Effector memory CD4-positive, alpha-beta T cell (primary cell): Measurements from ENCODE around the gene RBM44.

ENCODE experiments used
- DNase-seq, 3 donors: peaks; one replicate each; pipeline ENCODE4 v3.0.0-alpha.2; 2020
- H3K27ac ChIP-seq: 2 replicates; pipeline ENCODE4 v1.7.0; 2013; ENCODE audit warnings: mild to moderate bottlenecking, low read length, moderate library complexity; ENCODE audit not compliant: insufficient read depth, poor library complexity, severe bottlenecking
- H3K27me3 ChIP-seq: replicated peaks from 2 replicates; pipeline ENCODE4 v1.7.0; 2013; ENCODE audit warnings: mild to moderate bottlenecking, low read length; ENCODE audit not compliant: insufficient read depth, control insufficient read depth, poor library complexity, severe bottlenecking
- H3K36me3 ChIP-seq: 2 replicates; pipeline ENCODE4 v1.7.0; 2013; ENCODE audit warnings: mild to moderate bottlenecking, low read length, moderate library complexity; ENCODE audit not compliant: control insufficient read depth, insufficient read depth
- H3K4me1 ChIP-seq: 2 replicates; pipeline ENCODE4 v1.7.0; 2013; ENCODE audit warnings: low read length, mild to moderate bottlenecking; ENCODE audit not compliant: control insufficient read depth, insufficient read depth, poor library complexity, severe bottlenecking
- H3K4me3 ChIP-seq: 2 replicates; pipeline ENCODE4 v1.7.0; 2013; ENCODE audit warnings: low read length, low read depth, mild to moderate bottlenecking; ENCODE audit not compliant: insufficient read depth, poor library complexity, severe bottlenecking
- H3K9me3 ChIP-seq: 2 replicates; pipeline ENCODE4 v1.7.0; 2013; ENCODE audit warnings: mild to moderate bottlenecking, low read length, moderate library complexity; ENCODE audit not compliant: control insufficient read depth

Gene RBM44

DNA sequence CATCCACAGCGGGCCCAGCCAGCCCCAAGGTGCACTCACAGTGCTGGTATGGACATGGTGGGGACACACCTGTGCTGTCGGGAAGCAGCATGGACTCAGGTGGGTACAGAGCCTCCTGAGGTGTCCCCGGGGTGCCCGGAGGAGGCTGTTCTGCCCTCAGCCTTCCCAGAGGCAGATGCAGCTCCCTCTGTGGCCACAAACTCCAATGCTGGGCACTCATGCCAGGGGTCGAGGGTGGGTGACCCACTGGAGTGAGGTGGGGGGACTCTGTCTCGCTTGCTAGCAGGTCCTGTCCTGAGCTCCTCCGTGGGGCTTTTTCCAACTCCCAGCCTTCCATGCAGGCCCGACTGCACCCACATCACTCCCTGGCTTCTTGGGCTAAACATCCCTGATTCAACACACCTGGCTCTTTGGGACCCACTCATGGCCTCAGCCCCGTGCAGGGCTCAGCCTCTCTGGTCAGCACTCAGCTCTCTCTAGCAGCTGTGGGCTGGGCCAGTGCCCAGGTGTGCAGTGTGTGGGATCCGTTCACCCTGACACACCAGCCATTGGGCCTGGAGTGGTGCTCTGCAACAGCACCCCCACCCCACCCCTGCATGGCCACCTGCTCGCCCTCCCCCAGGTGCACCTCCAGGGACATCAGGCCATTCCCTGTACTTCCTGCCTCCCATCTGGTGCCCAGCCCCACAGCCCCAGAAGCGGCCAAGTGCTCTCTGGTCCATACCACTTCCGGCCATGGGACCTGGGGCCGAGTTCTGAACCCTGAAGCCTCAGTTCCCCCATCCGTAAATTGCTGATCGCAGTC lies 76.9 kb downstream of the RBM44 start:
- H3K4me1 ChIP-seq: no peaks in the 10 kb centered on the region
- no peak for DNase-seq
- no peaks in the 10 kb centered on the region for H3K9me3 ChIP-seq
- H3K36me3 ChIP-seq: no peaks in the 10 kb centered on the region
- H3K27ac ChIP-seq: no peak overlapping the region
- no peak overlapping the region for H3K4me3 ChIP-seq
- H3K27me3 ChIP-seq: peaks cover 3% of the 10 kb centered on the region

DNA sequence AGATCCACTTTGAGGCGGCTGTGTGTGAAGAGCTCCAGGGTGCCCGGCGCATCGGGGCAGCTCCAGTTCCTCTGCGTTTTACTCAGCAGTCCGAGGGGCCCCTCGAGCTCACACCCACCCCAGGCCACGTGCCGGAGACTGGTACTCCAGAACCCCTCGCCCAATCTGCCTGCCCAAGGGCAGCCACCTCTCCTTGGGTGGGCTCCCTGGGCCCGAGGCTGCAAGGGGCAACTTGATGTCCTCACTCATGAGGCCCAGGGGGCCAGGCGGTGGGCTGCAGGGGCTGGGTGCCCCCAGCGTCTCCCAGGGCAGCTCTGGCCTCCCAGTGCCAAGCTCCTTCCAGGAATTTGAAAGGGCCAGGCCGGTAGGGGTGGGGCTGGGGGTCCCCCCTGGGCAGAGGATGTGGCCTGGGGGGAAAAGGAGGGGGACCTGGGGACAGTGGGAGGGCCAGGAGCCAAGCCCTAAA lies 77.5 kb downstream of the RBM44 start:
- H3K4me1 ChIP-seq: no peaks in the 10 kb centered on the region
- H3K9me3 ChIP-seq: no peaks in the 10 kb centered on the region
- no peak overlapping the region for H3K27ac ChIP-seq
- H3K4me3 ChIP-seq: no peak overlapping the region
- no peak for DNase-seq
- no peaks in the 10 kb centered on the region for H3K36me3 ChIP-seq
- H3K27me3 ChIP-seq: peaks cover 3% of the 10 kb centered on the region

DNA sequence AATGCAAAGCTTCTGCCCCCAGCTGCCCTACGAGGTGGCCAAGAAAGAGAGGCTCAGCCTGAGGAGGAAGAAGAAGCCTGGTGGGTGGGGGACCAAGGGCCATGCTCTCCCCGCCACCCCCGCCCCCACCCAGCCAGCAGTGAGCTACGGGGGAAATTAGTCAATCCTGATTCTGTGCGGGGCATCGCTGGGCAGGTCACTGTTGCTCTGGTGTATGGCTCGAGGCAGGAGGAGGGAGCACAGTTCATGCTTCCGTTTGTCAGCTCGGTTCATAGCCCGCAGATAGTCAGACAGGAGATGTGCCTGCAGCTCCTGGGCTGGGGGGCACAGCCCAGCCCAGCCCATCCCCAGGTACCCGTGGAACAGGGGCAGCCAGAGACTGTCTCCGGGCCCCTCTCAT lies 78.0 kb downstream of the RBM44 start:
- Histone ChIP-seq H3K27me3 (peaks cover 3% of the 10 kb centered on the region), H3K4me1 (no peaks in the 10 kb centered on the region), H3K9me3 (no peaks in the 10 kb centered on the region), H3K4me3 (no peak overlapping the region), H3K36me3 (no peaks in the 10 kb centered on the region), H3K27ac (no peak overlapping the region)
- DNase-seq: no peak

DNA sequence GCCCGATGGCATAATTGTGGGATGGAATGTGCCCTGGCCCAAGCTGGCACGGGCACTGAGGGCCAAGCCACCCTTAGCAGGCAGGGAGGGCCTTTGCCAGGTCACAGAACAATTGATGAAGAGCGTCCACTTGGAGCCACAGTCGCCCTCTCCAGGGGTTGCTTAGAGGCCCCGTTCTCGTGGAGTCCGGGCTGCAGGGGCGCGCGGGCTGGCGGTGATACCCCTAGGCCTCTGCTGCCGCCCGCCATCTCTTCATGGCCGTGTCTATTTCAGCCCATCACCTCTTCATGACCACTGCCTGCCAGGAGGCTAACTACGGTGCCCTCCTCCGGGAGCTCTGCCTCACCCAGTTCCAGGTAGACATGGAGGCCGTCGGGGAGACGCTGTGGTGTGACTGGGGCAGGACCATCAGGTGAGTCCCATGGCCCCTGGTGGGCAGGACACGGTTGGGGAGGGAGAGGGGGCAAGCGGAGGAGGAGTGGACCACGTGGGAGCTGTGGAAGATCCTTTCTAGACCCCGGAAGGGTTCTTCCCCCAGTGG lies 78.4 kb downstream of the RBM44 start:
- peaks cover 3% of the 10 kb centered on the region for H3K27me3 ChIP-seq
- H3K4me1 ChIP-seq: no peaks in the 10 kb centered on the region

GRCh38 chr2:237877576-237878307 lies 79.2 kb downstream of the RBM44 start:
- H3K27me3 ChIP-seq: peaks cover 3% of the 10 kb centered on the region
- no peaks in the 10 kb centered on the region for H3K36me3 ChIP-seq
- no peaks in the 10 kb centered on the region for H3K9me3 ChIP-seq
- no peaks in the 10 kb centered on the region for H3K4me1 ChIP-seq
- no peak for DNase-seq
- H3K4me3 ChIP-seq: no peak overlapping the region
- no peak overlapping the region for H3K27ac ChIP-seq

More for the DNA sequence above, 78.4 kb downstream of the RBM44 start:
- H3K4me3 ChIP-seq: no peak overlapping the region
- DNase-seq: no peak
- H3K27ac ChIP-seq: no peak overlapping the region
- H3K9me3 ChIP-seq: no peaks in the 10 kb centered on the region
- no peaks in the 10 kb centered on the region for H3K36me3 ChIP-seq

DNA sequence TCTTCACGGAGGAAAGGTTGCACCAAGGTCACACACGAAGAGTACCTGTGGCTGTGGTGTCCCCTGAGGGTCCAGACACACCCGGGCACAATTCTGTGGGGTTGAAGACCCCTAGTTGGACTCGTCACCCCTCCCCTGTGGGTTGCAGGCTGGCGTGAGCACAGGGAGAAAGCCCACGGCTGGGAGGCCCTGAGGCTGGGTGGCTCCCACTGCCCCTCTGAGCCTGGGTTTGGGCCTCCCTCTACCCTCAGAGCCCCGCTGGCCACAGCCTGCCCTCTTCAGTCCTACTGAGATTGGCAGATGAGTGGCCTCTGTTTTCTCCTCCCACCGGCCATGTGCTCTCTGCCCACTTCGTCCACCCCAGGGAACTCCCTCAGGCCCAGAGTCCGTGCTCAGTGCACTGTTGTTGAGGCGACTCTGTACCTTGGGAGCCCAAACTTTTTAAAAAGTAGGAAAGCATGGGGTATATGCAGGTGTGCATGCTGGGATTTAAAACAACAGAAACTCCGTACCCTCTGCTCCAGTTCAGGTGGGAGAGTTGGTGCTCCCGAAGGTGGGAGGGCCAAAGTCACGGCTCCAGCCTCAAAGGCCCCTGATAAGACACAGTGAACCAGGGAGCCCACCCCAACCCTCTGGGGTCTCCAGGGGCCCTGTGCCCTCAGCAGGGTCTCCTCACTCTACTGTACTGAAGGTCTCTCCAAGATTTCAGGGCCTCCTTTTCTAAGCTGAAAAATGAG lies 79.9 kb downstream of the RBM44 start:
- H3K9me3 ChIP-seq: no peaks in the 10 kb centered on the region
- no peaks in the 10 kb centered on the region for H3K4me1 ChIP-seq
- no peak overlapping the region for H3K4me3 ChIP-seq
- no peak for DNase-seq
- H3K27me3 ChIP-seq: peaks cover 3% of the 10 kb centered on the region
- H3K27ac ChIP-seq: no peak overlapping the region
- H3K36me3 ChIP-seq: no peaks in the 10 kb centered on the region

- no peaks in the 10 kb centered on the region for H3K4me1 ChIP-seq
- no peak overlapping the region for H3K27ac ChIP-seq
- H3K4me3 ChIP-seq: no peak overlapping the region
- H3K9me3 ChIP-seq: no peaks in the 10 kb centered on the region
- DNase-seq: no peak
- H3K27me3 ChIP-seq: no peaks in the 10 kb centered on the region
- no peaks in the 10 kb centered on the region for H3K36me3 ChIP-seq
Observed at GRCh38 chr2:237879058-237879430, 80.5 kb downstream of the RBM44 start.

DNA sequence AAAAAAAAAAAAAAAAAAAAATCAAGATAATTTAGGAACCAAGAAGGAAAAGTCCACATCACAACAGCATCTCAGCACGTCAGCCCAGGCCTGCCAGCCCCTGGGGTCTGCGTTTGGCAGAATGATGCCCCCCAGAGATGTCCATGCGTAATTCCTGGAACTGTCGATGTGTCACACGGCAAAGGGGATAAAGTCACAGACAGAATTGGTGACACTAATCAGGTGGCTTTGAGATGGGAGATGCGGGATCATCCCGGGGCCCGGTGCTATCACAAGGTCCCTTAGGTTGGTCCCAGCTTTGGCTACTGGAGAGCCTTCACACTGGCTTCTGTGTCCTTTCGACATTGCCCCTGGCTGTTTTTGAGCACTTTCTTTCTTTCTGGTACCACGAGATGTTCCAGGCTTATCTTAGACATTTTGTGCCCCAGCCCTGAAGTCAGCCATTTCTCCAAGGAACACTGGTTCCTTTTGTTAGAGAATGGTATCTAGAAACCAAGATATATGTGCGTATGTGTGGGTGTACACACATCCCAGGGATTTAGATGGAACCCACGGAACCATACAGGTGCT lies 81.5 kb downstream of the RBM44 start:
- no peak for DNase-seq
- H3K4me1 ChIP-seq: no peaks in the 10 kb centered on the region

DNA sequence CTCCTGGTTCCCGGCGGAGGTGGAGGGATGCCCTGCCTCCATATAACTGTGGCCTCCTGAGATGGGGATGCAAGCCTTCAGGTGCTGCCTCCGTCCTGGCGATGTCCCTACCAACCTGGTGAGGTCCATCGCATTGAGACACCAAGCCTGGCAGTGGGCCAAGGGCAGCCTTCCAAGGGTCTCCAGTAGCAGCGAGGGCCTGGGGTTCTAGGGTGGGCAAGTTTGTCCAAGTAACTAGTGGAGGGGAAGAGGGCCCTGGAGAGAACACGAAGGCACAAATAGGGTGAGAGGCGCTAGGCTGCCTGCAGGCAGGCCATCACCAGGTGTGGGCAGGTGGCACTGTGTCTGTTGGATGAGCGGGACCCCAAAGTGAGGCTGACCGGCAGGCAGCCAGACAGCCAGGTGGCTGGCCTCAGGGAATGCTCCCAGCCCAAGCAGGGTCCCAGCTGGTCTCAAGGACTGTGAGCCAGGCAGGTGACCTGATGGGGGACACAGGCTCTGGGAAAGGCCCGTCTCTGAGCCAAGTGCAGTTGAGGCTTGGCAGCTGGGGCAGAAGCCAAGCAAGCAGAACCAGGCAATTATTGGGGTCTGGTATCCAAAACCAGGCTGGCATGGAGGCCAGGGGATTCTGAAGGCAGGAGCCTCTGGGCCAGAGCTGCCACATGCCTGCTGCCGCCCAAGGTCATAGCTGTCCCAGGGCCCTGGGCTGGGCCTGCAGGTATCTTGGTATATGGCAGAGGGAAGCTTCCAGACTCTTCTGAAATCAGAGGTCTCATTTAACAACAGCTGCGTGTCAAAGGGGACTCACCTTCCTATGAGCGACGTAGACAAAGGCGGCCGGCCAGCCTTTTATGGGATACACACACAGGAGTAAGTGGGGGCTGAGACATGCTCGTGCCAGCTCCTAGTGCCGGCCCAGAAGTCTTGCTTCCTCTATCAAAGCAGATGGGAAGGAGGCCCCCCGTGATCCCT lies 84.2 kb downstream of the RBM44 start:
- DNase-seq: no peak
- Histone ChIP-seq H3K27ac (no peak overlapping the region), H3K9me3 (no peaks in the 10 kb centered on the region), H3K36me3 (no peaks in the 10 kb centered on the region), H3K27me3 (no peaks in the 10 kb centered on the region), H3K4me3 (no peak overlapping the region), H3K4me1 (no peaks in the 10 kb centered on the region)

More for the DNA sequence above, 81.5 kb downstream of the RBM44 start:
- Histone ChIP-seq H3K27ac (no peak overlapping the region), H3K4me3 (no peak overlapping the region), H3K36me3 (no peaks in the 10 kb centered on the region), H3K27me3 (no peaks in the 10 kb centered on the region), H3K9me3 (no peaks in the 10 kb centered on the region)
